SKM-1 treated with dmso at 0.1 percent for 144 hours (cell line): ENCODE results near the gene COX7B2.

ENCODE experiments used
- DNase-seq: peaks from one replicate; lab custom pipeline; 2025; ENCODE audit not compliant: unreplicated experiment; lab: John Stamatoyannopoulos, UW

COX7B2 gene

GRCh38 chr4:46890056-46890455, 19.0 kb downstream of the COX7B2 start:
- DNase-seq: no peak

- DNase-seq: no peak
These were observed 19.6 kb downstream of the COX7B2 start for GRCh38 chr4:46889410-46889809.

- DNase-seq: peak; percentile 33
These were observed 22.3 kb downstream of the COX7B2 start for GRCh38 chr4:46886711-46887110.

- DNase-seq: no peak
These were observed 30.4 kb downstream of the COX7B2 start for GRCh38 chr4:46878641-46879040.

DNA sequence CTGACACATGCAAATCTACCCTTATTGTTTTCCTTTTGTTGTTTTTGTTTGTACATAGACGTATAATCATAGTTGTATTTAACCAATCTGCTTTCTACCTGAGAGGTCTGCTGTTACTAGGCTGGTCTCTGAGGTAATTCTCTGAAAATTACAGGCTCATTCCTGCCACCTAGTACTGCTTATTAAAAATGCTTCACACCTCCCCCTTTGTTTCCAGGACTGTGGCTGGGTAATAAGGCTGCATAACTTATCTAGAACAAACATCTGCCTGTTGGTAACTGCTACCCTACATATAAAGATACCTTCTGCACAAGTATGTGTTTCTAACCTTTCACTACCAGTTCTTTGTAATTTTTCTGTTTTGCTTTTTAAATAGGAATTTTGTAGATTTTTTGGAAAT, 34.2 kb downstream of the COX7B2 start:
- DNase-seq: no peak

- no peak for DNase-seq
These were observed 38.6 kb downstream of the COX7B2 start for GRCh38 chr4:46870411-46870810.

DNA sequence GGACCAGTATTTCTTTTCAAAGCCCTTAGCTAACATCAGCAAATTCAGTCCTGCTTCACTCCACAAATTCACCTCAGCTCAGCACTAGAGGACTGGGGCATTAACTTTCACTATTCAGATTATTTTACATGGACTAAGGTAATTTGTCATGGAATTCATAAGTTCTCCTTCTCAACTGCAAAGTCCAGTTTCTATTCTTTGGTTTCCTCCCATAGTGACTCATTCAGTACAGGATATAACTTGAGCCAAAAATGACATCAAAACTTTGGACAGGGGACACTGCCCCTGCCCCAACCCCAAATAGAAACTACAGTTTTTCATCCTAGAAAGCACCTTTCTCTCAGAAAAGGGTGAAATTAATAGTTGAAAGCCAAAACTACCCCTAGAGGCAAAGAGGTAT, 52.7 kb downstream of the COX7B2 start:
- no peak for DNase-seq

- no peak for DNase-seq
These were observed 56.2 kb downstream of the COX7B2 start for GRCh38 chr4:46852800-46853199.

DNA sequence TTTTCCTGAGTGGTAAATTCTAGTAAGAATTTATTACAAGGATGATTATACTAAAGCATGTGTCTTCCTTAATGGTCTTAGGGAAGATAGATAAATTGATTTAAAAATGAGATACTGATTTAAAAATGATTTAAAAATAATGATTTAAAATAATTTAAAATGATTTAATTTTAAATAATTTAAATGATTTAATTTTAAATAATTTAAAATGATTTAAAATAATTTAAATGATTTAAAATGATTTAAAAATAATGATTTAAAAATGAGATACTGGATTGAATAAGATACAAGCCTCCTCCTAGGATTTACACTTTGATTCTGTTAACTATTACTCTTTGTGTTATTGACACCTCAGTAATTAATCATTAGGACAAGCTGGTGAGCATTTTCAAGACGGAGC, 59.0 kb downstream of the COX7B2 start:
- no peak for DNase-seq

DNA sequence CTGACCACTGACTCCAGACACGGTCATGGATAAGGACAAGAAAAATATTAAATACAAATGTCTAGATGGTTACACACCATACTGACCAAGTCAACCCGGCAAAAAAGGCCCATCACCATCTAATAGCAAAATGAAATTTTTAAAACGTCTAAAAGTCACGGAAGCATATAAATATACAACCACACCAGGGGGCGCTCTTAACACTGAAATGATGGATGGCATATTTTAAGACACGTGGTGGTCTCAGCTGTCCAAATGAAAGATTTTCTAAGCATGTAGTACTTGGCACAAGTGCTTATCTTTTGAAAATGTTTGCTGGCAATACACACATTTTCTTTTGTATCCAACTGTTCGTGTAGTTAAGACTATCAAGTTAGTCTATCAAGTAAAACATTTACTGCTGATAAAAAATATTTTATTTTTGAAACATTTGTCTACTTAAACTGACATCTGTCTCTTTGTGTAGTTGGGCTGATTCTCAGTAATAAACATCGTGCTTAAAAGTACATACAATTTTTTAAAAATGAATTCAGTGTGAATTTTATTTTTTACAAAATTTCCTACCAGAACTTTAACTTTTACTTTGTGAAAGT, 64.6 kb downstream of the COX7B2 start:
- peak; percentile 63 for DNase-seq

- DNase-seq: no peak
These were observed 69.9 kb downstream of the COX7B2 start for GRCh38 chr4:46839128-46839527.

DNA sequence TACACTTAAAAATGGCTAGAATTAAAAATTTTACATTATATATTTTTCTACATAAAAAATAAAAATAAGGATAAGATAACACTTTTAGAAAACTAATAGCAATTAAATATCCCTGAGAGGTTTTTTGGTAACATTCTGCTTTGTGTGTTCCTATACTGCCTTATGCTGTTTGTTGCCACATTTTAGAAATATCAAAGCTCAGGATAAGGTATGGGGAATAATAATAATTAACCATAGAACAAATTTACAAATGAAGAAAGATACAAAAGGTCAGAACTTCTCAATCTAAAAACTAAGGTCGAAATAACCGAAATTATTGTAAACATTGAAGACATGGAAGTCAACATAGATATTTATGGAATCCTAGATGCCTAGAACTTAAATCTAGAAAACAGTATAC, 71.4 kb downstream of the COX7B2 start:
- no peak for DNase-seq

- no peak for DNase-seq
These were observed 72.5 kb downstream of the COX7B2 start for GRCh38 chr4:46836584-46836983.

DNA sequence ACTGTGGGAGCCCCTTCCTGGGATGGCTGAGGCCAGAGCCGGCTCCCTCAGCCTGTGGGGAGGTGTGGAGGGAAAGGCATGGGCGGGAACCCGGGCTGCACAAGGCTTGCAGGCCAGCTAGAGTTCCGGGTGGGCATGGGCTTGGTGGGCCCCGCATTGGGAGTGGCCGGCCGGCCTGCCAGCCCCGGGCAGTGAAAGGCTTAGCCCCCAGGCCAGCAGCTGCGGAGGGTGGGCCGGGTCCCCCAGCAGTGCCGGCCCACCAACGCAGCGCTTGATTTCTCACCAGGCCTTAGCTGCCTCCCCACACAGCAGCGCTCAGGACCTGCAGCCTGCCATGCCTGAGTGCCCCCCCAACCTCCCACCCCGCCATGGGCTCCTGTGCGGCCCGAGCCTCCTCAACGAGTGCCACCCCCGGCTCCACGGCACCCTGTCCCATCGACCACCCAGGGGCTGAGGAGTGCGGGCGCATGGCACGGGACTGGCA, 78.0 kb downstream of the COX7B2 start:
- no peak for DNase-seq

DNA sequence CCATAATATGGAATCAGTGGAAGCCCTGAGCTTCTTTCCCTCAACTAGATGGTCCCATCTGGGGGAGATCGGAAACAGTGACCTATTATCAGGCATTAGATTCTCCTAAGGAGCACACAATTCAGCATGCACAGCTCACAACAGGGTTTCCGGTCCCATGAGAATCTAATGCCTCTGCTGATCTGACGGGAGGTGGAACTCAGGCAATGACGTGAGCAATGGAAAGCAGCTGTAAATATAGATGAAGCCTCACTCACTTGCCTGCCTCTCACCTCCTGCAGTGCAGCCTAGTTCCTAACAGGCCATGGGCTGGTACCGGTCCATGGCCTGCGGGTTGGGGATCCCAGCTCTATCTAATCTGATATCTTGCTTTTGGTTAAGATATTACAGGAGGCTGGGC, 88.9 kb downstream of the COX7B2 start:
- no peak for DNase-seq

- DNase-seq: no peak
These were observed 90.0 kb downstream of the COX7B2 start for GRCh38 chr4:46819095-46819494.

DNA sequence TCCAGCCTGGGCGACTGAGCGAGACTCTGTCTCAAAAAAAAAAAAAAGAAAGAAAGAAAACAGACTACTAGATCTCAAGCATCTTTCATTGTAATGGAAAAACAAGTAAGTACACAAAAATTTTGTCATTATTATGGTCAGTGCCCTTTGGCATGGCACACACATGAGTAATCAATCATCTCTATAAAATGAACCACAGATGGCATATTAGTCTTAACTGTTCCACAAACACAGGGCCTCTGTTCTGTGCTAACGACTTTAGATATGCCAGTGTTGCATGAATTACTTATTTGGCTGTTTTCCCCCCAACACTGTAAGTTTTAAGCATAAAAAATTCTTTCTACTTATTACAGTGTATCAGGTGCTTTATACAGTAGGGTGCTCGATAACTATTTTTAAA, 90.4 kb downstream of the COX7B2 start:
- no peak for DNase-seq

- DNase-seq: no peak
These were observed 91.2 kb downstream of the COX7B2 start for GRCh38 chr4:46817806-46818205.

DNA sequence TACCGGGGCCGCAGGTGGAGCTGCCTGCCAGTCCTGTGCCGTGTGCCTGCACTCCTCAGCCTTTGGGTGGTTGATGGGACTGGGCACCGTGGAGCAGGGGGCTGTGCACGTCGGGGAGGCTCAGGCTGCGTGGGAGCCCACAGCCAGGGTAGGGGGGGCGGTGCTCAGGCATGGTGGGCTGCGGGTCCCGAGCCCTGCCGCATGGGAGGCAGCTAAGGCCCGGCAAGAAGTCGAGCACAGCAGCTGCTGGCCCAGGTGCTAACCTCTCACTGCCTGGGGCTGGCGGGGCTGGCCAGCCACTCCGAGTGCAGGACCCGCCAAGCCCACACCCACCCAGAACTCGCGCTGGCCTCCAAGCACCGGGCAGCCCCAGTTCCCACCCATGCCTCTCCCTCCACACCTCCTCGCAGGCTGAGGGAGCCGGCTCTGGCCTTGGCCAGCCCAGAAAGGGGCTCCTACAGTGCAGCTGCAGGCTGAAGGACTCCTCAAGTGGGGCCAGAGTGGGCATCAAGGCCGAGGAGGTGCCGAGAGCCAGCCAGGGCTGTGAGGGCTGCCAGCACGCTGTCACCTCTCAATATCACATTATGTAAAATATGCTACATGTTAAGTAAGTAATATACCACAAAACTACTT, 104.1 kb downstream of the COX7B2 start:
- DNase-seq: no peak

- no peak for DNase-seq
These were observed 116.0 kb downstream of the COX7B2 start for GRCh38 chr4:46793036-46793435.

GRCh38 chr4:46781434-46782092, 127.5 kb downstream of the COX7B2 start:
- DNase-seq: no peak

GRCh38 chr4:46765465-46765864, 143.6 kb downstream of the COX7B2 start:
- no peak for DNase-seq
